H1 (cell line): Measurements from ENCODE around the gene KLRC2. TPM values are rescaled to one million over a fixed set of nuclear protein-coding genes. Genes with fewer than 3 reads are reported as not detected.
"Not testable (repeated sequence)": the region's sequence is repeated elsewhere in the genome, so short reads cannot be mapped to it uniquely, and the experiment has no call there.

Source experiments
- CTCF ChIA-PET: fragments of 300-600 bp; sonication (Branson Sonifier 250); formaldehyde crosslinking; loops from one replicate; lab custom pipeline; 2021; ENCODE audit not compliant: partially characterized antibody; lab: Charles Lee
- POLR2A ChIA-PET: fragments of 300-600 bp; sonication (Branson Sonifier 250); formaldehyde crosslinking; loops from one replicate; lab custom pipeline; 2021; ENCODE audit warnings: inconsistent platforms; ENCODE audit not compliant: partially characterized antibody; lab: Charles Lee
- DNase-seq, 2 experiments: peaks; one replicate each; pipeline versions ENCODE4 v3.0.0 to v3.0.0-alpha.2; 2010 to 2022; ENCODE audit warnings: low spot score in 2 of 2, low read depth in 1 of 2, mixed read lengths in 1 of 2
- FAIRE-seq: peaks from 2 replicates; lab custom pipeline; 2011; peaks lifted over from hg19 to GRCh38; lab: Jason Lieb, UNC
- H2AFZ ChIP-seq: 2 replicates; pipeline ENCODE4 v1.8.1; 2012; ENCODE audit warnings: low read length, inconsistent platforms
- H2AK5ac ChIP-seq: 2 replicates; pipeline ENCODE4 v1.6.1; 2013; ENCODE audit warnings: low read depth, low read length
- H2BK120ac ChIP-seq: replicated peaks from 2 replicates; pipeline ENCODE3; 2013; ENCODE audit warnings: low read depth, low read length, inconsistent platforms
- H2BK12ac ChIP-seq: 2 replicates; pipeline ENCODE4 v1.6.1; 2013; ENCODE audit warnings: low read depth, low read length
- H2BK15ac ChIP-seq: 2 replicates; pipeline ENCODE4 v1.6.1; 2013; ENCODE audit warnings: low read length
- H2BK20ac ChIP-seq: 2 replicates; pipeline ENCODE4 v1.6.1; 2013; ENCODE audit warnings: low read length
- H2BK5ac ChIP-seq: 2 replicates; pipeline ENCODE4 v1.6.1; 2013; ENCODE audit warnings: low read depth, low read length
- H3K14ac ChIP-seq: 2 replicates; pipeline ENCODE4 v1.6.1; 2013; ENCODE audit warnings: inconsistent platforms; ENCODE audit not compliant: insufficient read length
- H3K18ac ChIP-seq: 2 replicates; pipeline ENCODE4 v1.6.1; 2013; ENCODE audit warnings: low read length; ENCODE audit errors: extremely low read depth
- H3K23ac ChIP-seq: 2 replicates; pipeline ENCODE4 v1.6.1; 2013; ENCODE audit warnings: inconsistent platforms; ENCODE audit not compliant: insufficient read length
- H3K23me2 ChIP-seq: 2 replicates; pipeline ENCODE4 v1.6.1; 2013; ENCODE audit warnings: low read depth, low read length
- H3K27ac ChIP-seq: 2 replicates; pipeline ENCODE4 v1.6.1; 2011; ENCODE audit warnings: low read depth, low read length, inconsistent platforms
- H3K27me3 ChIP-seq, 4 experiments: replicated peaks in 1 of 4; 1 replicate in 1 of 4; 2 replicates in 3 of 4; pipeline versions ENCODE4 v1.6.1 to v1.8.1; 2011 to 2013; ENCODE audit warnings: low read length in 3 of 4, mild to moderate bottlenecking in 3 of 4, inconsistent platforms in 2 of 4, mixed read lengths in 2 of 4, moderate library complexity in 1 of 4; ENCODE audit not compliant: control insufficient read depth in 3 of 4, insufficient read depth in 3 of 4; ENCODE audit errors: extremely low read depth in 1 of 4
- H3K36me3 ChIP-seq, 4 experiments: 2 replicates each; pipeline versions ENCODE4 v1.6.1 to v1.8.1; 2011 to 2013; ENCODE audit warnings: mild to moderate bottlenecking in 4 of 4, low read length in 3 of 4, moderate library complexity in 2 of 4, control low read depth in 1 of 4, inconsistent platforms in 1 of 4; ENCODE audit not compliant: insufficient read depth in 4 of 4, control insufficient read depth in 2 of 4
- H3K4ac ChIP-seq: replicated peaks from 2 replicates; pipeline ENCODE3; 2013; ENCODE audit warnings: low read length, low read depth, mixed read lengths, inconsistent platforms; ENCODE audit not compliant: insufficient read length
- H3K4me1 ChIP-seq, 4 experiments: replicated peaks in 1 of 4; 1 replicate in 1 of 4; 2 replicates in 3 of 4; pipeline versions ENCODE4 v1.6.1 to v1.8.1; 2011 to 2013; ENCODE audit warnings: low read length in 3 of 4, inconsistent platforms in 2 of 4, mixed read lengths in 1 of 4; ENCODE audit not compliant: insufficient read depth in 4 of 4, control insufficient read depth in 3 of 4
- H3K4me2 ChIP-seq, 2 experiments: 2 replicates each; pipeline versions ENCODE4 v1.6.1 to v1.8.1; 2011 to 2013; ENCODE audit warnings: low read depth in 2 of 2, low read length in 2 of 2, control low read depth in 1 of 2, inconsistent platforms in 1 of 2, mild to moderate bottlenecking in 1 of 2; ENCODE audit not compliant: insufficient read depth in 1 of 2
- H3K4me3 ChIP-seq, 4 experiments: fragments of 200-600, 300-600 bp in 1 of 4; sonication (generic), shearing (Covaris generic), sonication (Bioruptor Twin) in 1 of 4; 2 replicates each; pipeline versions ENCODE4 v1.5.1 to v1.8.1; 2011 to 2016; ENCODE audit warnings: low read length in 4 of 4, low read depth in 3 of 4, control low read depth in 2 of 4, inconsistent platforms in 2 of 4, mild to moderate bottlenecking in 2 of 4, mixed read lengths in 1 of 4, moderate library complexity in 1 of 4; ENCODE audit not compliant: insufficient read depth in 2 of 4; ENCODE audit errors: extremely low read depth in 1 of 4
- H3K56ac ChIP-seq: replicated peaks from 2 replicates; pipeline ENCODE3; 2013; ENCODE audit warnings: low read depth, mild to moderate bottlenecking, mixed read lengths, low read length, inconsistent platforms; ENCODE audit not compliant: insufficient read length
- H3K79me1 ChIP-seq: 2 replicates; pipeline ENCODE4 v1.6.1; 2013; ENCODE audit warnings: low read depth, low read length, control low read depth
- H3K79me2 ChIP-seq, 2 experiments: 2 replicates each; pipeline versions ENCODE4 v1.6.1 to v1.8.1; 2012 to 2013; ENCODE audit warnings: low read length in 2 of 2, mild to moderate bottlenecking in 2 of 2, inconsistent platforms in 1 of 2; ENCODE audit not compliant: insufficient read depth in 2 of 2, control insufficient read depth in 1 of 2
- H3K9ac ChIP-seq, 4 experiments: replicated peaks in 1 of 4; 1 replicate in 1 of 4; 2 replicates in 3 of 4; pipeline versions ENCODE4 v1.6.1 to v1.8.1; 2011 to 2013; ENCODE audit warnings: low read depth in 3 of 4, low read length in 3 of 4, control low read depth in 2 of 4, mild to moderate bottlenecking in 2 of 4, moderate library complexity in 2 of 4, inconsistent platforms in 1 of 4; ENCODE audit errors: extremely low read depth in 1 of 4
- H3K9me3 ChIP-seq, 2 experiments: 2 replicates each; pipeline versions ENCODE4 v1.6.1 to v1.8.1; 2012 to 2013; ENCODE audit warnings: mild to moderate bottlenecking in 2 of 2, moderate library complexity in 2 of 2, control low read depth in 1 of 2, inconsistent platforms in 1 of 2, low read depth in 1 of 2, low read length in 1 of 2, mixed read lengths in 1 of 2; ENCODE audit not compliant: insufficient read depth in 2 of 2
- H4K20me1 ChIP-seq, 2 experiments: replicated peaks in 1 of 2; 2 replicates each; pipeline versions ENCODE3 to v1.8.1; 2011 to 2013; ENCODE audit warnings: inconsistent platforms in 2 of 2, low read length in 2 of 2, mild to moderate bottlenecking in 1 of 2; ENCODE audit not compliant: insufficient read depth in 2 of 2, control insufficient read depth in 1 of 2
- H4K5ac ChIP-seq: 2 replicates; pipeline ENCODE4 v1.6.1; 2013; ENCODE audit warnings: low read length, low read depth, mixed read lengths, inconsistent platforms; ENCODE audit not compliant: insufficient read length
- H4K8ac ChIP-seq: 2 replicates; pipeline ENCODE4 v1.8.0; 2013; ENCODE audit warnings: mild to moderate bottlenecking, moderate library complexity, low read length, inconsistent platforms; ENCODE audit not compliant: insufficient read depth; ENCODE audit errors: extremely low read depth
- H4K91ac ChIP-seq: replicated peaks from 2 replicates; pipeline ENCODE3; 2013; ENCODE audit warnings: low read length, mixed read lengths, inconsistent platforms; ENCODE audit not compliant: insufficient read length
- WGBS, 2 experiments: shearing (Covaris generic) in 1 of 2; methylation state at CpG; one replicate each; pipeline versions ENCODE4 v1.1.6 to v1.1.7; 2013 to 2015; ENCODE audit warnings: low lambda C conversion rate in 2 of 2, mixed read lengths in 2 of 2, inconsistent platforms in 1 of 2, low coverage in 1 of 2, missing lambda C conversion rate in 1 of 2; ENCODE audit not compliant: insufficient replicate concordance in 2 of 2, insufficient coverage in 1 of 2, insufficient read length in 1 of 2; ENCODE audit errors: extremely low coverage in 1 of 2, missing lambda C conversion rate in 1 of 2; 5-methylcytosine and 5-hydroxymethylcytosine counted together
- polyA plus RNA-seq, 7 experiments: library from polyadenylated mRNA; depleted of rRNA in 3 of 7; stranded (reverse) in 5 of 7; unstranded in 2 of 7; fragments of >200 nt in 5 of 7; fragments of 200-250 nt in 2 of 7; gene quantifications; 1 replicate in 5 of 7; 2 replicates in 1 of 7; 4 replicates in 1 of 7; pipeline versions ENCODE4 v1.2.1 to v1.2.3, GENCODE V29; 2011 to 2013; ENCODE audit warnings: missing spikeins in 2 of 7, mixed read lengths in 2 of 7
- total RNA-seq: library from RNA; stranded (reverse); fragmentation: NEBNext Ultra II Directional; extraction: Animal tissue kit (Norgen Biotek cat#: 25700); gene quantifications from 2 replicates; pipeline ENCODE4 v1.2.1, GENCODE V29; 2021

The KLRC2 gene
- total and polyA plus RNA-seq, 2 of the 8 experiments (the other 6 are each of a cell fraction or from before 2014, with no cell fraction given) = not detected

DNA sequence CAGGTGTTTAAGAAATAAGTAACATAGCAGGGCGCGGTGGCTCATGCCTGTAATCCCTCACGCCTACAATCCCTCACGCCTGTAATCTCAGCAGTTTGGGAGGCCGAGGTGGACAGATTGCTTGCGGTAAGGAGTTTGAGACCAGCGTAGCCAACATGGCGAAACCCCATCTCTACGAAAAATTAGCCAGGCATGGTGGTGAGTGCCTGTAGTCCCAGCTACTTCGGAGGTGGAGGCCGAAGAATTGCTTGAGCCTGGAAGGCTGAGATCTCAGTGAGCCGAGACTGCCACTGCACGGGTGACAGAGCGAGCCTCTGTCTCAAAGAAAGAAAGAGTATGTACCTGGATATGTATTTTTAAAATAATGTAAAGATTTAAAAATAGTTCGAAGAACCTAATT is 39.6 kb downstream of the KLRC2 start:
- H4K8ac ChIP-seq, POLR2A ChIA-PET, H2BK15ac ChIP-seq, H3K27me3 ChIP-seq, H3K4ac ChIP-seq, H3K14ac ChIP-seq, H3K23me2 ChIP-seq, FAIRE-seq, H3K79me2 ChIP-seq, H3K27ac ChIP-seq, H3K4me1 ChIP-seq, DNase-seq, H3K79me1 ChIP-seq, H4K5ac ChIP-seq, H2AK5ac ChIP-seq, H3K4me3 ChIP-seq, H3K4me2 ChIP-seq, H2AFZ ChIP-seq, H2BK5ac ChIP-seq, H3K36me3 ChIP-seq, H3K9ac ChIP-seq, H3K18ac ChIP-seq, H2BK20ac ChIP-seq, H3K23ac ChIP-seq, H3K56ac ChIP-seq, H4K20me1 ChIP-seq, H2BK120ac ChIP-seq, H4K91ac ChIP-seq, H2BK12ac ChIP-seq, H3K9me3 ChIP-seq: not testable (repeated sequence)
- CTCF ChIA-PET = interaction anchor here (1.7 kb wide), 1 partner anchor 30 kb away, joined by 4 read pairs; no protein-coding TSS in a partner anchor
- 93% methylated on average over 15 of the region's 15 CpGs; no CpG with 5 or more reads in 1 of the 2 experiments for WGBS, 2 experiments
